GM12891 (cell line): ENCODE data around the gene TCF7L2.

Experiments used
- POLR2A ChIP-seq: IDR thresholded peaks from 2 replicates; pipeline ENCODE4 v1.6.1; 2011; ENCODE audit warnings: low read depth, low read length, control low read depth
- POLR2AphosphoS5 ChIP-seq: IDR thresholded peaks from 2 replicates; pipeline ENCODE4 v1.6.1; 2011; ENCODE audit warnings: low read depth, low read length, control low read depth
- POU2F2 ChIP-seq: IDR thresholded peaks from 2 replicates; pipeline ENCODE4 v1.6.1; 2011; ENCODE audit warnings: low read depth, mild to moderate bottlenecking, control low read depth, low read length, moderate library complexity
- TAF1 ChIP-seq: IDR thresholded peaks from 2 replicates; pipeline ENCODE4 v1.6.1; 2011; ENCODE audit warnings: low read depth, low read length, control low read depth

DNA sequence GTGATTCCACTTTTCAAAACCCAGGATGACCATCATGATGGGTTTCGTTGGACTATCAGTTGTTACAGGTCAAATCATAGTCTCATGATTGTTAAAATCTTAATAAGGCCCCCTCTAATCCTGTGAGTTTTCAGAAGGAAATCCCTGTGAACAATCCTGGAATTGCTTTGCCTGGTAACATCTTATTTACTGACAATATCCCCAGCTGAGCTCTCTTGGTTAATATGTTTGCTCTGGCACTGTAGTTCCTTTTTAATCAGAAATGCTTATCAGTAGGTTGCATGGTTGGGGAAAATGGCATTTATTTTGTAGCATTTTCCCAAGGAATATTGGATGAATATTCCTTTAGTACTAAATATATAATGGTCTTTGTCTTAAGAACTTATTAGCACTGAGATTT lies 163.9 kb downstream of the TCF7L2 start:
- TF ChIP-seq POLR2A (no peak), TAF1 (no peak), POU2F2 (no peak), POLR2AphosphoS5 (no peak)
